IMR-90 (cell line): ENCODE measurements around the gene ROM1. TPM values are rescaled to one million over a fixed set of nuclear protein-coding genes. Genes with fewer than 3 reads are reported as not detected.

Source experiments
- ATAC-seq: fragments of 200-7000 bp; cut with Tn5 transposase; 2 replicates; pipeline ENCODE4 v1.9.1; 2020; ENCODE audit warnings: low read depth, mild to moderate bottlenecking, moderate library complexity
- BruUV-seq: library from RNA; stranded (reverse); fragments of 400-500 nt; replicated peaks from 2 replicates; lab custom pipeline; 2021; lab: Mats Ljungman, UMichigan
- CTCF ChIA-PET: fragments of 300-600 bp; formaldehyde crosslinking; extraction: SDS; loops from one replicate; lab custom pipeline; 2021; ENCODE audit warnings: antibody characterized with exemption; lab: Yijun Ruan, JAX
- POLR2A ChIA-PET: fragments of 300-600 bp; sonication (Branson Sonifier 250); formaldehyde crosslinking; loops from one replicate; lab custom pipeline; 2022; ENCODE audit warnings: antibody characterized with exemption; ENCODE audit not compliant: unreplicated experiment; lab: Charles Lee
- DNase-seq: peaks from one replicate; pipeline ENCODE4 v3.0.0; 2013
- H2AFZ ChIP-seq: replicated peaks from 2 replicates; pipeline ENCODE3; 2013; ENCODE audit warnings: low read length, mild to moderate bottlenecking; ENCODE audit not compliant: poor library complexity
- H2AK5ac ChIP-seq: 2 replicates; pipeline ENCODE4 v1.6.1; 2013; ENCODE audit warnings: low read depth, low read length, inconsistent platforms
- H2AK9ac ChIP-seq: replicated peaks from 2 replicates; pipeline ENCODE3; 2013; ENCODE audit warnings: mild to moderate bottlenecking, low read depth, low read length, moderate library complexity; ENCODE audit not compliant: poor library complexity
- H2BK120ac ChIP-seq: 2 replicates; pipeline ENCODE4 v1.6.1; 2013; ENCODE audit warnings: low read depth, low read length, inconsistent platforms
- H2BK15ac ChIP-seq: 3 replicates; pipeline ENCODE4 v1.6.1; 2013; ENCODE audit warnings: low read depth, low read length, inconsistent platforms
- H2BK20ac ChIP-seq: 2 replicates; pipeline ENCODE4 v1.6.1; 2013; ENCODE audit warnings: low read depth, mild to moderate bottlenecking, inconsistent platforms, low read length, moderate library complexity
- H2BK5ac ChIP-seq: 2 replicates; pipeline ENCODE4 v1.6.1; 2013; ENCODE audit warnings: mild to moderate bottlenecking, low read depth, low read length, inconsistent platforms; ENCODE audit not compliant: poor library complexity, severe bottlenecking
- H3K14ac ChIP-seq: replicated peaks from 2 replicates; pipeline ENCODE4 v1.6.1; 2013; ENCODE audit warnings: low read depth, low read length, inconsistent platforms
- H3K18ac ChIP-seq: 2 replicates; pipeline ENCODE4 v1.6.1; 2013; ENCODE audit warnings: low read depth, low read length, control low read depth
- H3K23ac ChIP-seq: 2 replicates; pipeline ENCODE4 v1.6.1; 2013; ENCODE audit warnings: low read depth, low read length, inconsistent platforms
- H3K27ac ChIP-seq: 2 replicates; pipeline ENCODE4 v1.5.1; 2013; ENCODE audit warnings: mild to moderate bottlenecking, control low read depth, low read length; ENCODE audit not compliant: insufficient read depth
- H3K27me3 ChIP-seq: 2 replicates; pipeline ENCODE4 v1.6.1; 2013; ENCODE audit warnings: low read length; ENCODE audit not compliant: control insufficient read depth, insufficient read depth
- H3K36me3 ChIP-seq: 2 replicates; pipeline ENCODE4 v1.6.1; 2013; ENCODE audit warnings: low read length, mixed read lengths; ENCODE audit not compliant: control insufficient read depth, insufficient read depth
- H3K4ac ChIP-seq: 2 replicates; pipeline ENCODE4 v1.6.1; 2013; ENCODE audit warnings: low read depth, low read length, inconsistent platforms
- H3K4me1 ChIP-seq: 2 replicates; pipeline ENCODE4 v1.6.1; 2013; ENCODE audit warnings: low read length, mixed read lengths; ENCODE audit not compliant: control insufficient read depth, insufficient read depth
- H3K4me2 ChIP-seq: 2 replicates; pipeline ENCODE4 v1.6.1; 2013; ENCODE audit warnings: low read depth, mild to moderate bottlenecking, control low read depth, low read length, moderate library complexity
- H3K4me3 ChIP-seq: 2 replicates; pipeline ENCODE4 v1.5.1; 2013; ENCODE audit warnings: low read depth, mild to moderate bottlenecking, control low read depth, low read length, moderate library complexity; ENCODE audit not compliant: insufficient read depth
- H3K56ac ChIP-seq: 2 replicates; pipeline ENCODE4 v1.6.1; 2013; ENCODE audit warnings: low read length, inconsistent platforms; ENCODE audit not compliant: insufficient read depth; ENCODE audit errors: extremely low read depth
- H3K79me1 ChIP-seq, 2 experiments: 2 replicates each; pipeline ENCODE4 v1.6.1; 2013; ENCODE audit warnings: low read length in 2 of 2, inconsistent platforms in 1 of 2, low read depth in 1 of 2
- H3K9ac ChIP-seq: 2 replicates; pipeline ENCODE4 v1.6.1; 2013; ENCODE audit warnings: low read depth, low read length, control low read depth
- H3K9me1 ChIP-seq: 2 replicates; pipeline ENCODE4 v1.6.1; 2013; ENCODE audit warnings: low read length, inconsistent platforms; ENCODE audit not compliant: insufficient read depth
- H3K9me3 ChIP-seq: 2 replicates; pipeline ENCODE4 v1.6.1; 2013; ENCODE audit warnings: low read length; ENCODE audit not compliant: control insufficient read depth, insufficient read depth
- H4K20me1 ChIP-seq: 2 replicates; pipeline ENCODE4 v1.6.1; 2013; ENCODE audit warnings: low read length, inconsistent platforms; ENCODE audit not compliant: insufficient read depth
- H4K5ac ChIP-seq: 2 replicates; pipeline ENCODE4 v1.6.1; 2013; ENCODE audit warnings: mild to moderate bottlenecking, low read depth, low read length, control low read depth
- H4K8ac ChIP-seq, 2 experiments: 2 replicates each; pipeline ENCODE4 v1.6.1; 2013; ENCODE audit warnings: low read depth in 2 of 2, low read length in 2 of 2, control low read depth in 1 of 2, inconsistent platforms in 1 of 2
- H4K91ac ChIP-seq: 2 replicates; pipeline ENCODE4 v1.6.1; 2013; ENCODE audit warnings: low read depth, low read length, inconsistent platforms; ENCODE audit not compliant: insufficient read depth
- CEBPB ChIP-seq: IDR thresholded peaks from 2 replicates; pipeline ENCODE4 v1.6.1; 2012; ENCODE audit warnings: low read depth, low read length, improper control_type of control experiment
- ELK1 ChIP-seq: fragments of 150-350 bp; IDR thresholded peaks from 2 replicates; pipeline ENCODE4 v1.6.1; 2016; ENCODE audit warnings: low read depth, mild to moderate bottlenecking, low read length, moderate library complexity, borderline replicate concordance
- FOS ChIP-seq: fragments of 150-350 bp; IDR thresholded peaks from 2 replicates; pipeline ENCODE4 v1.6.1; 2016; ENCODE audit warnings: low read depth, low read length
- MAFK ChIP-seq: IDR thresholded peaks from 2 replicates; pipeline ENCODE4 v1.6.1; 2012; ENCODE audit warnings: low read depth, low read length, improper control_type of control experiment
- MXI1 ChIP-seq: IDR thresholded peaks from 2 replicates; pipeline ENCODE4 v1.6.1; 2012; ENCODE audit warnings: low read depth, mild to moderate bottlenecking, low read length, moderate library complexity, borderline replicate concordance
- NFE2L2 ChIP-seq: fragments of 150-350 bp; IDR thresholded peaks from 2 replicates; pipeline ENCODE4 v1.6.1; 2016; ENCODE audit warnings: low read depth, mild to moderate bottlenecking, low read length
- RFX5 ChIP-seq: IDR thresholded peaks from 2 replicates; pipeline ENCODE4 v1.8.0; 2012; ENCODE audit warnings: low read depth, mild to moderate bottlenecking, low read length, moderate library complexity
- SMC3 ChIP-seq: fragments of 150-350 bp; IDR thresholded peaks from 2 replicates; pipeline ENCODE4 v1.6.1; 2016; ENCODE audit warnings: low read depth, mild to moderate bottlenecking, antibody characterized with exemption, low read length, moderate library complexity
- WGBS, 2 experiments: methylation state at CpG; one replicate each; pipeline versions ENCODE4 v1.1.5 to v1.1.7; 2013; ENCODE audit warnings: missing lambda C conversion rate in 2 of 2; ENCODE audit not compliant: insufficient read length in 1 of 2; ENCODE audit errors: extremely low coverage in 2 of 2; 5-methylcytosine and 5-hydroxymethylcytosine counted together
- dilution Hi-C: fragments of 300-500 bp; cut with HindIII; formaldehyde crosslinking; loops from one replicate; pipeline ENCODE4 v1.14.3; 2018; ENCODE audit warnings: low sequenced_read_pairs; ENCODE audit not compliant: unreplicated experiment
- in situ Hi-C: fragments of 300-500 bp; cut with MboI; formaldehyde crosslinking; loops from 3 replicates; pipeline ENCODE4 v1.14.3; 2019; ENCODE audit warnings: low sequenced_read_pairs, inconsistent platforms, mixed read lengths
- intact Hi-C: fragments of 100-400 bp; cut with micrococcal nuclease; formaldehyde crosslinking; loops from 2 replicates; pipeline ENCODE4 v1.10.0; 2022
- polyA plus RNA-seq, 3 experiments: library from polyadenylated mRNA; depleted of rRNA; stranded (reverse); fragments of >200 nt; gene quantifications; 2 replicates each; pipeline ENCODE4 v1.2.3, GENCODE V29; 2012; ENCODE audit warnings: low replicate concordance in 1 of 3
- total RNA-seq: library from RNA; depleted of rRNA; stranded (reverse); fragments of >200 nt; gene quantifications from 2 replicates; pipeline ENCODE4 v1.2.3, GENCODE V29; 2012
- TF ChIP-seq, protein P1 (sequence below): conservative IDR thresholded peaks from 2 replicates; pipeline ENCODE4 v1.5.1; 2012; ENCODE audit warnings: mild to moderate bottlenecking, low read depth, low read length, improper control_type of control experiment

ROM1 gene
- total and polyA plus RNA-seq, 2 of the 4 experiments (the other 2 are of a cell fraction): 2.2 to 2.5 TPM

- Histone ChIP-seq H3K9me3 (no peaks in the 10 kb centered on the region), H2AK5ac (no peak overlapping the region), H3K4me1 (no peaks in the 10 kb centered on the region), H3K23ac (no peak overlapping the region), H3K27ac (no peak overlapping the region), H2BK20ac (no peak overlapping the region), H4K20me1 (no peaks in the 10 kb centered on the region), H3K18ac (no peak overlapping the region), H3K9me1 (0 out of 2 replicates have a peak, but pooled peaks cover 3% of the 10 kb centered on the region), H4K91ac (no peak overlapping the region), H3K4me3 (no peak overlapping the region), H2AFZ (no peak overlapping the region), H3K4ac (no peak overlapping the region), H2BK15ac (no peak overlapping the region), H4K5ac (no peak overlapping the region), H4K8ac (no peak overlapping the region), H3K27me3 (no peaks in the 10 kb centered on the region), H3K9ac (no peak overlapping the region), H3K79me1 (peaks cover 4 to 35% of the 10 kb centered on the region in 2 experiments; a peak in 3 of 4 replicates), H2AK9ac (no peak overlapping the region), H3K14ac (no peak overlapping the region), H3K4me2 (no peak overlapping the region), H2BK5ac (no peak overlapping the region), H3K56ac (no peak overlapping the region), H3K36me3 (peaks cover 37% of the 10 kb centered on the region), H2BK120ac (no peak overlapping the region)
- dilution Hi-C loops: no loop called here
- intact Hi-C loops: no loop called here
- 93% methylated on average over 6 of the region's 18 CpGs; no CpG with 5 or more reads in 1 of the 2 experiments for WGBS, 2 experiments
- no peak for DNase-seq
- CTCF ChIA-PET: no interaction called here
- POLR2A ChIA-PET: no interaction called here
- in situ Hi-C loops: no loop called here
- no TSS peak for BruUV-seq
- ATAC-seq: no peak
- TF ChIP-seq NFE2L2 (no peak), ELK1 (no peak), CEBPB (no peak), MAFK (no peak), FOS (no peak), MXI1 (no peak), SMC3 (no peak), RFX5 (no peak)
- TF ChIP-seq, protein P1, sequence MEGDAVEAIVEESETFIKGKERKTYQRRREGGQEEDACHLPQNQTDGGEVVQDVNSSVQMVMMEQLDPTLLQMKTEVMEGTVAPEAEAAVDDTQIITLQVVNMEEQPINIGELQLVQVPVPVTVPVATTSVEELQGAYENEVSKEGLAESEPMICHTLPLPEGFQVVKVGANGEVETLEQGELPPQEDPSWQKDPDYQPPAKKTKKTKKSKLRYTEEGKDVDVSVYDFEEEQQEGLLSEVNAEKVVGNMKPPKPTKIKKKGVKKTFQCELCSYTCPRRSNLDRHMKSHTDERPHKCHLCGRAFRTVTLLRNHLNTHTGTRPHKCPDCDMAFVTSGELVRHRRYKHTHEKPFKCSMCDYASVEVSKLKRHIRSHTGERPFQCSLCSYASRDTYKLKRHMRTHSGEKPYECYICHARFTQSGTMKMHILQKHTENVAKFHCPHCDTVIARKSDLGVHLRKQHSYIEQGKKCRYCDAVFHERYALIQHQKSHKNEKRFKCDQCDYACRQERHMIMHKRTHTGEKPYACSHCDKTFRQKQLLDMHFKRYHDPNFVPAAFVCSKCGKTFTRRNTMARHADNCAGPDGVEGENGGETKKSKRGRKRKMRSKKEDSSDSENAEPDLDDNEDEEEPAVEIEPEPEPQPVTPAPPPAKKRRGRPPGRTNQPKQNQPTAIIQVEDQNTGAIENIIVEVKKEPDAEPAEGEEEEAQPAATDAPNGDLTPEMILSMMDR: no peak
These were observed 31.9 kb upstream of the ROM1 start for GRCh38 chr11:62580959-62581715.
